ENCODE results near the gene NHLRC2.

- no peak for TF ChIP-seq CTCF (IDR thresholded peaks at IDR 0.05; ENCODE audit: low read length)
- TF ChIP-seq EZH2 (IDR thresholded peaks at IDR 0.05; ENCODE audit: borderline replicate concordance, low read length) = no peak
Observed at GRCh38 chr10:113907166-113907565, 52.7 kb downstream of the NHLRC2 start.
